Lung (tissue), 12 donors: ENCODE measurements around the gene ENOPH1. TPM values are rescaled to one million over a fixed set of nuclear protein-coding genes. Genes with fewer than 3 reads are reported as not detected.

ENCODE experiments used
- ATAC-seq: fragments of 200-7000 bp; cut with Tn5 transposase; one replicate; pipeline ENCODE4 v1.9.1; 2020; ENCODE audit warnings: moderate number of reproducible peaks; ENCODE audit not compliant: insufficient read depth, low FRiP score
- DNase-seq, 3 donors: peaks; one replicate each; pipeline ENCODE4 v3.0.0-alpha.2; 2013 to 2017
- H3K27ac ChIP-seq, 2 donors: one replicate each; pipeline ENCODE4 v1.5.1; 2013; ENCODE audit warnings: mild to moderate bottlenecking in 2 of 2, moderate library complexity in 2 of 2, control low read depth in 1 of 2, inconsistent platforms in 1 of 2, low read depth in 1 of 2, low read length in 1 of 2
- H3K27me3 ChIP-seq, 3 donors: one replicate each; pipeline ENCODE4 v1.5.1; 2013; ENCODE audit warnings: low read length in 2 of 3; ENCODE audit not compliant: control insufficient read depth in 3 of 3, insufficient read depth in 3 of 3
- H3K36me3 ChIP-seq, 4 donors: one replicate each; pipeline ENCODE4 v1.5.1; 2013; ENCODE audit warnings: low read length in 4 of 4, mild to moderate bottlenecking in 1 of 4, moderate library complexity in 1 of 4; ENCODE audit not compliant: control insufficient read depth in 4 of 4, insufficient read depth in 4 of 4
- H3K4me1 ChIP-seq, 5 donors: one replicate each; pipeline ENCODE4 v1.5.1; 2013; ENCODE audit warnings: low read length in 5 of 5, mild to moderate bottlenecking in 2 of 5, moderate library complexity in 1 of 5; ENCODE audit not compliant: control insufficient read depth in 5 of 5, insufficient read depth in 5 of 5
- H3K4me3 ChIP-seq: one replicate; pipeline ENCODE4 v1.5.1; 2013; ENCODE audit warnings: mild to moderate bottlenecking, control low read depth, moderate library complexity
- H3K9ac ChIP-seq, 2 donors: one replicate each; pipeline ENCODE4 v1.5.1; 2013; ENCODE audit warnings: low read length in 2 of 2, control low read depth in 1 of 2; ENCODE audit not compliant: insufficient read depth in 1 of 2
- H3K9me3 ChIP-seq, 4 donors: one replicate each; pipeline ENCODE4 v1.5.1; 2013; ENCODE audit warnings: low read length in 3 of 4, mild to moderate bottlenecking in 1 of 4, moderate library complexity in 1 of 4; ENCODE audit not compliant: control insufficient read depth in 4 of 4, insufficient read depth in 3 of 4
- WGBS, 2 donors: extraction: QIAGEN DNeasy Blood & Tissue Kit; methylation state at CpG; one replicate each; pipeline ENCODE4 v1.1.7; 2013; 5-methylcytosine and 5-hydroxymethylcytosine counted together
- polyA plus RNA-seq, 2 donors: library from polyadenylated mRNA; stranded (reverse); fragments of 200-250 nt; gene quantifications; one replicate each; pipeline ENCODE4 v1.2.1, GENCODE V29; 2013
- total RNA-seq, 2 donors: library from RNA; depleted of rRNA in 1 of 2; stranded (reverse); fragments of >200 nt in 1 of 2; gene quantifications; one replicate each; pipeline ENCODE4 v1.2.1, GENCODE V29; 2014 to 2021
- TF ChIP-seq, protein P1 (sequence below): IDR thresholded peaks from 2 replicates; pipeline ENCODE4 v1.5.1; 2012; ENCODE audit warnings: mild to moderate bottlenecking; ENCODE audit errors: control extremely low read depth, extremely low read depth
- donor health status: control.
- donor health status: control.
- donor health status: Bipolar disorder and iron deficiency.
- donor health status: healthy.
- donor health status: DM: yes; HTN: yes; CAD: no.

ENOPH1 gene
- total and polyA plus RNA-seq, 4 donors = 28.5 to 45.3 (median 34.0) TPM

DNA sequence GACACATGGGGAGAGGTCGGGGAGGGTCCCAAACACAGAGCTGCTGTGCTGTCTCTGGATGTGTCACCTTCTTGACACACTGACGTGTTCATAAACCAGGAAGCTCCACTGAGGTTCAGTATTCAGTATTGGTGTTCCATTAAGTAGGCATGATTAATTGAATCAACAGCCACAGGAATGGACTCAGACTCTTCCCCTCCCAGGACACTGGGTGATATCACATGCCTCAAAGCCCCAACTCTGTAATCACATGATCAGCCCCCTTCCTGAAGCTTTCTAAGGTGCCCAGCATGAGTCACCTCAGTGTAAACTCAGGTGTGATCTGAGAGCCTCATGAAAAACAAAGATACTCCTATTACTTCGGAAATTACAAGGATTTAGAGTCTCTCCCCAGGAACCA is 35.5 kb upstream of the ENOPH1 start:
- Histone ChIP-seq H3K9ac (no peak overlapping the region), H3K4me3 (no peak overlapping the region), H3K4me1 (peaks cover 0 to 2% (median 0%) of the 10 kb centered on the region in 5 donors), H3K27me3 (no peaks in the 10 kb centered on the region), H3K9me3 (no peaks in the 10 kb centered on the region), H3K36me3 (no peaks in the 10 kb centered on the region), H3K27ac (no peak overlapping the region)
- 81 to 88% methylated on average over 3 of the region's 3 CpGs for WGBS, 2 donors
- TF ChIP-seq, protein P1, sequence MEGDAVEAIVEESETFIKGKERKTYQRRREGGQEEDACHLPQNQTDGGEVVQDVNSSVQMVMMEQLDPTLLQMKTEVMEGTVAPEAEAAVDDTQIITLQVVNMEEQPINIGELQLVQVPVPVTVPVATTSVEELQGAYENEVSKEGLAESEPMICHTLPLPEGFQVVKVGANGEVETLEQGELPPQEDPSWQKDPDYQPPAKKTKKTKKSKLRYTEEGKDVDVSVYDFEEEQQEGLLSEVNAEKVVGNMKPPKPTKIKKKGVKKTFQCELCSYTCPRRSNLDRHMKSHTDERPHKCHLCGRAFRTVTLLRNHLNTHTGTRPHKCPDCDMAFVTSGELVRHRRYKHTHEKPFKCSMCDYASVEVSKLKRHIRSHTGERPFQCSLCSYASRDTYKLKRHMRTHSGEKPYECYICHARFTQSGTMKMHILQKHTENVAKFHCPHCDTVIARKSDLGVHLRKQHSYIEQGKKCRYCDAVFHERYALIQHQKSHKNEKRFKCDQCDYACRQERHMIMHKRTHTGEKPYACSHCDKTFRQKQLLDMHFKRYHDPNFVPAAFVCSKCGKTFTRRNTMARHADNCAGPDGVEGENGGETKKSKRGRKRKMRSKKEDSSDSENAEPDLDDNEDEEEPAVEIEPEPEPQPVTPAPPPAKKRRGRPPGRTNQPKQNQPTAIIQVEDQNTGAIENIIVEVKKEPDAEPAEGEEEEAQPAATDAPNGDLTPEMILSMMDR = no peak
- DNase-seq = no peak
- ATAC-seq = no peak

DNA sequence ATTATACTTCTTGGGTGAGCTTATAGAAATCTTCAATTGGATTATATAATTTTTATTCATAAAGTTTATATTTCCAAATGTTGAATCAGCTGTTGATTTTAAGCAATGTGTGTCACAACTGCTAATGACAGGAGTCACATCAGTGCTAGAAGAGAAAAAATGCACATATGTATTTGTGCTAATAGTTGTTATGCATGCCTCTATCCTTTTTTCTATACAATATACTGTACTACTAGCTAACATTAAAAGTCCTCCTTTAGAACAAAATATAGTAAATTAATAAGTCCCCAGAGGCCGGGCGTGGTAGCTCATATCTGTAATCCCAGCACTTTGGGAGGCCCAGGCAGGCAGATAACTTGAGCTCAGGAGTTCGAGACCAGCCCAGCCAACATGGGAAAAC is 32.9 kb upstream of the ENOPH1 start:
- H3K27ac ChIP-seq = no peak overlapping the region
- no peaks in the 10 kb centered on the region for H3K9me3 ChIP-seq
- WGBS, 2 donors = 95 to 99% methylated on average over 3 of the region's 3 CpGs
- no peaks in the 10 kb centered on the region for H3K27me3 ChIP-seq
- DNase-seq = no peak
- H3K36me3 ChIP-seq = no peaks in the 10 kb centered on the region
- peaks cover 0 to 2% (median 0%) of the 10 kb centered on the region in 5 donors for H3K4me1 ChIP-seq
- no peak for ATAC-seq
- no peak overlapping the region for H3K4me3 ChIP-seq
- TF ChIP-seq, protein P1 = no peak
- H3K9ac ChIP-seq = no peak overlapping the region

DNA sequence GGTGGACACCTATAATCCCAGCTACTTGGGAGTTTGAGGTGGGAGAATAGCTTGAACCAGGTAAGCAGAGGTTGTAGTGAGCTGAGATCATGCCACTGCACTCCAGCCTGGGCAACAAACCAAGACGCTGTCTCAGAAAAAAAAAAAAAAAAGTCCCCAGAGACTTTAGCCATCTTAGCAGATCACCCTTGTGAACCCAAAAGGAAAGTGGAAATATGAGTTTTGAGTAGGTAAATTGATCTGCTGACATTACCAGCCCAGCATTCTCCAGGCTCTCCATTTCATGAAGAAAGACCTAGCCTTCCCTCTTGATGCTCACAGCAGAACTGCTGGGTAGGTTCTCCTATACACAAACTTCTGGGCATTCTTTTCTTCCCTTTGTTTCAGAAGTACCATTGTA is 32.1 kb upstream of the ENOPH1 start:
- ATAC-seq = no peak
- Histone ChIP-seq H3K27ac (no peak overlapping the region), H3K36me3 (no peaks in the 10 kb centered on the region), H3K9ac (no peak overlapping the region), H3K4me3 (no peak overlapping the region), H3K27me3 (no peaks in the 10 kb centered on the region), H3K4me1 (no peaks in the 10 kb centered on the region), H3K9me3 (no peaks in the 10 kb centered on the region)
- 78 to 82% methylated on average over 1 of the region's 1 CpG for WGBS, 2 donors
- TF ChIP-seq, protein P1 = no peak
- no peak for DNase-seq

DNA sequence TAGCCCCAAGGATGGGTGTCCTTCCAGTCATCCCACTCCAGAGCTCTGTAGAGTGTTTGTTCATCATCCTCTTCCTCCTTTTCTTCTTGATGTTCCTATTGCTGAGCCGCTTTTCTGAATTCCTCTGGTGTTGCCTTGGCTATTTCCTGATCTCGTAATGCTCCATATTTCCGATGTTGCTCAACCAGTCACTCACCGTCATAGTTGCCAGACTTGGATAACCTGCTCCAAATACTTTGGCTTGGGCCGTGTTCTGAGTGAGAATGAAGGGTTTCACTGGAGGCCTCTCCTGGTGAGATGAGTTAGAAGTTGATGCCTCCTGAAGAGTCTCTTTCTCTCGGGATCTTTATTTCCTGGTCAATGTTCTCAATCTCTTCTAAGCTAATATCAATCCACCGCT is 28.8 kb upstream of the ENOPH1 start:
- TF ChIP-seq, protein P1 = no peak
- ATAC-seq = no peak
- WGBS, 2 donors = 85 to 87% methylated on average over 7 of the region's 7 CpGs
- no peaks in the 10 kb centered on the region for H3K27me3 ChIP-seq
- H3K27ac ChIP-seq = no peak overlapping the region
- no peak overlapping the region for H3K9ac ChIP-seq
- no peaks in the 10 kb centered on the region for H3K9me3 ChIP-seq
- H3K4me3 ChIP-seq = no peak overlapping the region
- H3K36me3 ChIP-seq = no peaks in the 10 kb centered on the region
- no peaks in the 10 kb centered on the region for H3K4me1 ChIP-seq
- no peak for DNase-seq
